K562 (cell line): ENCODE results near the gene PCK1. TPM values are rescaled to one million over a fixed set of nuclear protein-coding genes. Genes with fewer than 3 reads are reported as not detected.
A peak's percentile ranks its signal among the peaks of the same experiment; 100 is the strongest.

Experiments used
- DLX4 ChIP-seq: fragments of 250-450 bp; sonication (Bioruptor Pico); IDR thresholded peaks from 2 replicates; pipeline ENCODE4 v1.6.1; 2021; ENCODE audit warnings: mild to moderate bottlenecking
- FIP1L1 ChIP-seq: fragments of 200-400 bp; formaldehyde crosslinking; IDR thresholded peaks from 2 replicates; pipeline ENCODE4 v1.6.1; 2018; ENCODE audit warnings: mild to moderate bottlenecking, low read depth, low read length; ENCODE audit not compliant: poor library complexity, severe bottlenecking
- KLF16 ChIP-seq: IDR thresholded peaks from 2 replicates; pipeline ENCODE4 v1.6.1; 2016; ENCODE audit warnings: antibody characterized with exemption
- KLF6 ChIP-seq: fragments of 250-450 bp; sonication (Bioruptor Pico); IDR thresholded peaks from 2 replicates; pipeline ENCODE4 v1.4.0; 2020; ENCODE audit warnings: mild to moderate bottlenecking, moderate library complexity, borderline replicate concordance
- MBD2 ChIP-seq: sonication (generic); IDR thresholded peaks from 2 replicates; pipeline ENCODE4 v1.6.1; 2016; ENCODE audit warnings: low read depth, borderline replicate concordance
- NFIC ChIP-seq: fragments of 450-650 bp; IDR thresholded peaks from 2 replicates; pipeline ENCODE4 v1.6.1; 2017; ENCODE audit warnings: mild to moderate bottlenecking, inconsistent platforms
- POLR2G ChIP-seq: fragments of 200-400 bp; formaldehyde crosslinking; IDR thresholded peaks from 2 replicates; pipeline ENCODE4 v1.6.1; 2017; ENCODE audit warnings: low read depth, mild to moderate bottlenecking, antibody characterized with exemption, low read length, moderate library complexity
- SAFB ChIP-seq: fragments of 200-400 bp; formaldehyde crosslinking; IDR thresholded peaks from 2 replicates; pipeline ENCODE4 v1.6.1; 2017; ENCODE audit warnings: low read depth, low read length, borderline replicate concordance
- SMAD2 ChIP-seq: fragments of 150-350 bp; IDR thresholded peaks from 2 replicates; pipeline ENCODE4 v1.6.1; 2014; ENCODE audit warnings: low read depth, mild to moderate bottlenecking, low read length
- TBP ChIP-seq: optimal IDR thresholded peaks from 2 replicates; pipeline ENCODE3; 2011; ENCODE audit warnings: low read depth, low read length, improper control_type of control experiment
- TEAD4 ChIP-seq, 2 experiments: sonication (generic) in 1 of 2; formaldehyde crosslinking in 1 of 2; IDR thresholded peaks; 2 replicates each; pipeline versions ENCODE4 v1.6.1 to v1.8.0; 2012 to 2022; ENCODE audit warnings: borderline replicate concordance in 1 of 2, inconsistent platforms in 1 of 2, low read length in 1 of 2, mild to moderate bottlenecking in 1 of 2, missing genetic modification reagents in 1 of 2
- USF2 ChIP-seq: sonication (generic); formaldehyde crosslinking; IDR thresholded peaks from 2 replicates; pipeline ENCODE4 v1.5.0; 2020; ENCODE audit warnings: missing genetic modification reagents
- ZNF263 ChIP-seq: sonication (generic); formaldehyde crosslinking; IDR thresholded peaks from 2 replicates; pipeline ENCODE4 v1.8.0; 2022; ENCODE audit warnings: mild to moderate bottlenecking, missing genetic modification reagents, borderline replicate concordance
- polyA plus RNA-seq, 8 experiments: library from polyadenylated mRNA; depleted of rRNA in 4 of 8; stranded (reverse) in 5 of 8; unstranded in 3 of 8; fragments of >200 nt; fragmentation: Nextera tagmentation in 2 of 8; fragmentation: Illumina TruSeq in 1 of 8; extraction: Ambion mirVana in 2 of 8; extraction: Trizol in 1 of 8; gene quantifications; 2 replicates each; pipeline versions ENCODE4 v1.2.1 to v1.2.3, GENCODE V29; 2011 to 2014; ENCODE audit warnings: inconsistent platforms in 1 of 8, missing spikeins in 1 of 8
- total RNA-seq, 7 experiments: library from RNA; depleted of rRNA in 6 of 7; stranded (reverse); fragments of >200 nt in 6 of 7; fragmentation: Illumina TruSeq in 2 of 7; extraction: Trizol in 2 of 7; gene quantifications; 2 replicates each; pipeline versions ENCODE4 v1.2.1 to v1.2.3, GENCODE V29; 2011 to 2021; ENCODE audit warnings: low replicate concordance in 1 of 7
- TF ChIP-seq, protein P1 (sequence below): IDR thresholded peaks from 2 replicates; pipeline ENCODE4 v1.6.1; 2012; ENCODE audit warnings: low read depth, low read length, improper control_type of control experiment, borderline replicate concordance
- TF ChIP-seq, protein P2 (sequence below), 2 experiments: fragments of 450-650 bp; IDR thresholded peaks; 2 replicates each; pipeline ENCODE4 v1.6.1; 2016; ENCODE audit warnings: mild to moderate bottlenecking in 2 of 2, borderline replicate concordance in 1 of 2, low read depth in 1 of 2, moderate library complexity in 1 of 2

Gene PCK1
- total and polyA plus RNA-seq, 9 of the 15 experiments (the other 6 are each of a cell fraction or from before 2014, with no cell fraction given): 0.05 to 0.73 (median 0.15) TPM

DNA sequence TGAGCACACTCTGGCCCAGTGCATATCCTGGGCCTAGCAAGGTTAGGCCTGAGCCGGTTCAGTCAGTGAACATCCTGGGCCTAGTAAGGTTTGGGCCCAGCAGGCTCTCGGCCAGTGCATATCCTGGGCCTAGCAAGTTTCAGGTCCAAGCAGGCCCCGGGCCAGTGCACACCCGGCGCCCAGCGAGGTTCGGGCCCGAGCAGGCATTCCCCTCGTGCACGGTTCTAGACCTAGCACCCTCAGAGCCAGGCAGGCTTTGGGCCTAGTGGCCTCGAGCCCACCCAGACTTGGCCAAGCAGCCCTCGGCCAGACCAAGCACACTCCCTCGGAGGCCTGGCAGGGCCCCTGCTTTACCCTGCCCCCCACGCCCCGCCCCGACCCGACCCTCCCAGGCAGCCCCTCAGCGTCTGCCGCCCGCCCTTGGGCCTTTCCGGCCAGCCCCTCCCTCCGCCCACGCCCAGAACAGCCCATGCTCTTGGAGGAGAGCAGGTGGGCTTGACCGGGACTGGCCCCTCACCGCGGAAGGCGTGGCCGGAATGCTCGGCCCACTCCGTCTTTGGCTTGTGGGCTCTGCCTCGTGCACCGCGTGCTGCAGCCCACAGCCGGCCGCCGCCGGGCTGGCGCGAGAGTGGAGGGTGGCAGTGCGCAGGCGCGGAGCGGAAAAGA lies 36.3 kb upstream of the PCK1 start, which contains the start of gene CTCFL (continued):
- TF ChIP-seq MBD2 (0 out of 2 replicates have a peak, but pooled peaks have one; percentile 22), KLF16 (peak; percentile 29; the same call in 1 of the 2 replicates), ZNF263 (0 out of 2 replicates have a peak, but pooled peaks have one; percentile 5), SAFB (0 out of 2 replicates have a peak, but pooled peaks have one; percentile 41), USF2 (CRISPR knock-in tag) (peak; percentile 33; the same call in 1 of the 2 replicates), TEAD4 (IDR thresholded peaks at IDR 0.05; ENCODE audit: low read length) (peak; percentile 45; the same call in 1 of the 2 replicates), TEAD4 (CRISPR knock-in tag; IDR thresholded peaks at IDR 0.05; ENCODE audit: borderline replicate concordance) (peak; percentile 87; the same call in 1 of the 2 replicates), FIP1L1 (peak; percentile 48), KLF6 (CRISPR knock-in tag) (peak; percentile 47; the same call in 1 of the 2 replicates), SMAD2 (no peak), TBP (peak; percentile 15), POLR2G (peak; percentile 86), DLX4 (CRISPR knock-in tag) (no peak), NFIC (0 out of 2 replicates have a peak, but pooled peaks have one; percentile 39)
- TF ChIP-seq, protein P1, sequence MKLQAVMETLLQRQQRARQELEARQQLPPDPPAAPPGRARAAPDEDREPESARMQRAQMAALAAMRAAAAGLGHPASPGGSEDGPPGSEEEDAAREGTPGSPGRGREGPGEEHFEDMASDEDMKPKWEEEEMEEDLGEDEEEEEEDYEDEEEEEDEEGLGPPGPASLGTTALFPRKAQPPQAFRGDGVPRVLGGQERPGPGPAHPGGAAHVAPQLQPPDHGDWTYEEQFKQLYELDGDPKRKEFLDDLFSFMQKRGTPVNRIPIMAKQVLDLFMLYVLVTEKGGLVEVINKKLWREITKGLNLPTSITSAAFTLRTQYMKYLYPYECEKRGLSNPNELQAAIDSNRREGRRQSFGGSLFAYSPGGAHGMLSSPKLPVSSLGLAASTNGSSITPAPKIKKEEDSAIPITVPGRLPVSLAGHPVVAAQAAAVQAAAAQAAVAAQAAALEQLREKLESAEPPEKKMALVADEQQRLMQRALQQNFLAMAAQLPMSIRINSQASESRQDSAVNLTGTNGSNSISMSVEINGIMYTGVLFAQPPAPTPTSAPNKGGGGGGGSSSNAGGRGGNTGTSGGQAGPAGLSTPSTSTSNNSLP: no peak
- TF ChIP-seq, protein P2, sequence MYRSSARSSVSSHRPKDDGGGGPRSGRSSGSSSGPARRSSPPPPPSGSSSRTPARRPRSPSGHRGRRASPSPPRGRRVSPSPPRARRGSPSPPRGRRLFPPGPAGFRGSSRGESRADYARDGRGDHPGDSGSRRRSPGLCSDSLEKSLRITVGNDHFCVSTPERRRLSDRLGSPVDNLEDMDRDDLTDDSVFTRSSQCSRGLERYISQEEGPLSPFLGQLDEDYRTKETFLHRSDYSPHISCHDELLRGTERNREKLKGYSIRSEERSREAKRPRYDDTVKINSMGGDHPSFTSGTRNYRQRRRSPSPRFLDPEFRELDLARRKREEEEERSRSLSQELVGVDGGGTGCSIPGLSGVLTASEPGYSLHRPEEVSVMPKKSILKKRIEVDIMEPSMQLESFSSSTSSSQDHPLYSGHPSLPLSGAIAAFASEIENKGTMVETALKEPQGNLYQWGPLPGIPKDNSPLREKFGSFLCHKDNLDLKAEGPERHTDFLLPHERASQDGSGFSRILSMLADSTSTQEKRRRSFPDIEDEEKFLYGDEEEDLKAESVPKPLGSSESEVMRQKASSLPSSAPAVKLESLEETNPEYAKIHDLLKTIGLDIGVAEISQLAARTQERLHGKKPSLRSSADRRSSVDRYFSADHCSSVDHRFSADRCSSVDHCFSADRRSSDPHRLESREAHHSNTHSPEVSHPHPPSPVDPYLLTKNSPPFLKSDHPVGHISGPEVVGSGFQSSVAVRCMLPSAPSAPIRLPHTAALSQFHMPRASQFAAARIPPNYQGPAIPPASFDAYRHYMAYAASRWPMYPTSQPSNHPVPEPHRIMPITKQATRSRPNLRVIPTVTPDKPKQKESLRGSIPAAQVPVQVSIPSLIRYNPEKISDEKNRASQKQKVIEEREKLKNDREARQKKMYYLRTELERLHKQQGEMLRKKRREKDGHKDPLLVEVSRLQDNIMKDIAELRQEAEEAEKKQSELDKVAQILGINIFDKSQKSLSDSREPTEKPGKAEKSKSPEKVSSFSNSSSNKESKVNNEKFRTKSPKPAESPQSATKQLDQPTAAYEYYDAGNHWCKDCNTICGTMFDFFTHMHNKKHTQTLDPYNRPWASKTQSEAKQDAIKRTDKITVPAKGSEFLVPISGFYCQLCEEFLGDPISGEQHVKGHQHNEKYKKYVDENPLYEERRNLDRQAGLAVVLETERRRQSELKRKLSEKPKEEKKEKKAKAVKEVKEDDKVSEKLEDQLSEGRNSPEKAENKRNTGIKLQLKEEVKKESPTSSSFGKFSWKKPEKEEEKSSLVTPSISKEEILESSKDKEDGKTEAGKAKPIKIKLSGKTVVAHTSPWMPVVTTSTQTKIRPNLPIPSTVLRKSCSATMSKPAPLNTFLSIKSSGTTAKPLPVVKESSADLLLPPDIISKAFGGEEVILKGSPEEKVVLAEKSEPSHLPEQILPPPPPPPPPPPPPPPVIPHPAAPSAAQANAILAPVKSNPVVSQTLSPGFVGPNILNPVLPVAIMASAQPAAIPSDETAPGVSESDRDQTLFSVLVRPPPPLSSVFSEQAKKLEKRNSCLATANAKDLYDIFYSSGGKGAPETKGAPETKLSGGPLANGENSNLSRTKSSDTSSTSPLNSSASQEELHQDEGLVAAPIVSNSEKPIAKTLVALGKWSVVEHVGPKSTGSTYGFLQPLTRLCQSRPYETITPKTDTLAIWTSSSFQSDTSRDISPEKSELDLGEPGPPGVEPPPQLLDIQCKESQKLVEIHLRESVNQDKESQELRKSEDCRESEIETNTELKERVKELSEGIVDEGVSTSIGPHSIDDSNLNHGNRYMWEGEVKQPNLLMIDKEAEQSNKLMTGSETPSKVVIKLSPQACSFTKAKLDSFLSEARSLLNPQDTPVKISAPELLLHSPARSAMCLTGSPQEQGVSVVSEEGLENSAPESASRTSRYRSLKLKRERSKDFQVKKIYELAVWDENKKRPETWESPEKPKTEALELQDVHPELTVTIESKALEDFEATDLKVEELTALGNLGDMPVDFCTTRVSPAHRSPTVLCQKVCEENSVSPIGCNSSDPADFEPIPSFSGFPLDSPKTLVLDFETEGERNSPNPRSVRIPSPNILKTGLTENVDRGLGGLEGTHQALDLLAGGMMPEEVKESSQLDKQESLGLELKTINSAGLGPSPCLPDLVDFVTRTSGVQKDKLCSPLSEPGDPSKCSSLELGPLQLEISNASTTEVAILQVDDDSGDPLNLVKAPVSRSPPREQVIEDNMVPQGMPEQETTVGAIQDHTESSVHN (IDR thresholded peaks at IDR 0.05; ENCODE audit: borderline replicate concordance in 1 of 2, low read depth in 1 of 2): peak in 1 of 2 experiments; percentile 37; a peak in 1 of 4 replicates
